ENCODE data around the gene PIGX.
"Not testable (repeated sequence)": the region's sequence is repeated elsewhere in the genome, so short reads cannot be mapped to it uniquely, and the experiment has no call there.

The PIGX gene

GRCh38 chr3:196712514-196713413, 587 bp downstream of the PIGX start:
- no peak for DNase-seq (ENCODE audit: low spot score)
- in situ Hi-C loops (cut with MboI; ENCODE audit: low pct_unique_long_range_greater_than_20kb, low sequenced_read_pairs, unreplicated experiment): no loop called here

GRCh38 chr3:196717162-196717561, 5.0 kb downstream of the PIGX start:
- DNase-seq (ENCODE audit: low spot score); in situ Hi-C loops (cut with MboI; ENCODE audit: low pct_unique_long_range_greater_than_20kb, low sequenced_read_pairs, unreplicated experiment): not testable (repeated sequence)

More at GRCh38 chr3:196712514-196713413, 587 bp downstream of the PIGX start:
- TF ChIP-seq, protein P1, sequence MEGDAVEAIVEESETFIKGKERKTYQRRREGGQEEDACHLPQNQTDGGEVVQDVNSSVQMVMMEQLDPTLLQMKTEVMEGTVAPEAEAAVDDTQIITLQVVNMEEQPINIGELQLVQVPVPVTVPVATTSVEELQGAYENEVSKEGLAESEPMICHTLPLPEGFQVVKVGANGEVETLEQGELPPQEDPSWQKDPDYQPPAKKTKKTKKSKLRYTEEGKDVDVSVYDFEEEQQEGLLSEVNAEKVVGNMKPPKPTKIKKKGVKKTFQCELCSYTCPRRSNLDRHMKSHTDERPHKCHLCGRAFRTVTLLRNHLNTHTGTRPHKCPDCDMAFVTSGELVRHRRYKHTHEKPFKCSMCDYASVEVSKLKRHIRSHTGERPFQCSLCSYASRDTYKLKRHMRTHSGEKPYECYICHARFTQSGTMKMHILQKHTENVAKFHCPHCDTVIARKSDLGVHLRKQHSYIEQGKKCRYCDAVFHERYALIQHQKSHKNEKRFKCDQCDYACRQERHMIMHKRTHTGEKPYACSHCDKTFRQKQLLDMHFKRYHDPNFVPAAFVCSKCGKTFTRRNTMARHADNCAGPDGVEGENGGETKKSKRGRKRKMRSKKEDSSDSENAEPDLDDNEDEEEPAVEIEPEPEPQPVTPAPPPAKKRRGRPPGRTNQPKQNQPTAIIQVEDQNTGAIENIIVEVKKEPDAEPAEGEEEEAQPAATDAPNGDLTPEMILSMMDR (IDR thresholded peaks at IDR 0.05; ENCODE audit: extremely low read depth, insufficient read depth, missing control alignments): no peak

DNA sequence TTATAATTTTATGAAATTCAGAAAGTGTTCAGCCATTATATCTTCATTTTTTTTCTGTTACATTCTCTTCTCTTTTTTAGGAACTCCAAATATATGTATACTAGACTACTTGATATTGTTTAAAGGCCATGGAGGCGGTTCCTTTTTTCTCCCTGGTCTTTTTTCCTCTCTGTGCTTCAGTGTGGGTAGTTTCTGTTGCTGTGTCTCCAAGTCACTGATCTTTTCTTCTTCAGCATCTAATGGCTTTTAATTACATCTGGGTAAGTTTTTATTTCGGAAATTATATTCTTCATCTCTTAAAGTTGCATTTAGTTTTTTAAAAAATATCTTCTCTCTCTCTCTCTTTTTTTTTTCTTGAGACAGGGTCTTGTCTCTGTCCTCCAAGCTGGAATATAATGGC, 8.9 kb downstream of the PIGX start:
- in situ Hi-C loops (cut with MboI; ENCODE audit: low pct_unique_long_range_greater_than_20kb, low sequenced_read_pairs, unreplicated experiment): no loop called here
- TF ChIP-seq, protein P1 (IDR thresholded peaks at IDR 0.05; ENCODE audit: extremely low read depth, insufficient read depth, missing control alignments): no peak
- no peak for DNase-seq (ENCODE audit: low spot score)

DNA sequence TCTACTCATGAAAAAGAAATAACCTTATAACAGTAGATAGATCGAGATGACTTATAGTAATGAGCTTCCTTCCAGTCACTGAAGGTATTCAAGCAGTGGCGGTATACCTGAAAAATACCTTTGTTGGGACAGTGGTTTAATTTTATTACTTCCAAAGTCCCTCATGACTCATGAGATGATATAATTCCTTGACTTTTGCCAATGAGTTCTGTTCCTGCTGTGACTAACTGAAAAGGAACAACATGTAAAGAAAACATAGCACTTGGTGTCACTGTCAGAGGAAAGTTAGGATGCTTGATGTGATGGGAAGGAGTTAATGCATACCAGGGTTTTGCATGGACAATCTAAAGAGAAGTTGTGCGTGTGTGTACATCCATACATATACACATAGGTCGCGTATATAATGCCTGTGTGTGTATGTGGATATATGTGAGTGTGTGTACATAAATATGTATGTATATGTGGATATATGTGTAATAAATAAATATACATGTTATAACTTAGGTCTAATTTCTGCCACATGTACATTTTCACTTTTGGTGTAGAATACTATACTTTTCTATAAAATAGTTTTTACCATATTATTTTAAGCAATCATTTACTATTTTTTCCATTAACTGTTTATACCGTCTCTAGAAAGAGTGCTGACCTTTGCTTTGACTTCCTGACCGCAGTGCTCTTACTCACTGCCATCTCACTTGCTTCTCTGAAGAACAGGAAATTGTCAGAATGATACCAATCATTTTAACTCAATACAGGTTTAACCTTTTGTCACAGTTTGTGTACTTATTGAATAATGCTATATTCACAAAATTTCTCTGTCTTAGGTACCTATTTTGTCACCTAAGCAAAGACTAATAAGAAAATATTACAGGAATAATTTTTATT, 14.9 kb downstream of the PIGX start:
- in situ Hi-C loops (cut with MboI; ENCODE audit: low pct_unique_long_range_greater_than_20kb, low sequenced_read_pairs, unreplicated experiment): no loop called here
- no peak for DNase-seq (ENCODE audit: low spot score)
- TF ChIP-seq, protein P1 (IDR thresholded peaks at IDR 0.05; ENCODE audit: extremely low read depth, insufficient read depth, missing control alignments): no peak

- in situ Hi-C loops (cut with MboI; ENCODE audit: low pct_unique_long_range_greater_than_20kb, low sequenced_read_pairs, unreplicated experiment): no loop called here
- DNase-seq (ENCODE audit: low spot score): no peak
- TF ChIP-seq, protein P1 (IDR thresholded peaks at IDR 0.05; ENCODE audit: extremely low read depth, insufficient read depth, missing control alignments): no peak
Observed at GRCh38 chr3:196735751-196736150, 23.6 kb downstream of the PIGX start.

DNA sequence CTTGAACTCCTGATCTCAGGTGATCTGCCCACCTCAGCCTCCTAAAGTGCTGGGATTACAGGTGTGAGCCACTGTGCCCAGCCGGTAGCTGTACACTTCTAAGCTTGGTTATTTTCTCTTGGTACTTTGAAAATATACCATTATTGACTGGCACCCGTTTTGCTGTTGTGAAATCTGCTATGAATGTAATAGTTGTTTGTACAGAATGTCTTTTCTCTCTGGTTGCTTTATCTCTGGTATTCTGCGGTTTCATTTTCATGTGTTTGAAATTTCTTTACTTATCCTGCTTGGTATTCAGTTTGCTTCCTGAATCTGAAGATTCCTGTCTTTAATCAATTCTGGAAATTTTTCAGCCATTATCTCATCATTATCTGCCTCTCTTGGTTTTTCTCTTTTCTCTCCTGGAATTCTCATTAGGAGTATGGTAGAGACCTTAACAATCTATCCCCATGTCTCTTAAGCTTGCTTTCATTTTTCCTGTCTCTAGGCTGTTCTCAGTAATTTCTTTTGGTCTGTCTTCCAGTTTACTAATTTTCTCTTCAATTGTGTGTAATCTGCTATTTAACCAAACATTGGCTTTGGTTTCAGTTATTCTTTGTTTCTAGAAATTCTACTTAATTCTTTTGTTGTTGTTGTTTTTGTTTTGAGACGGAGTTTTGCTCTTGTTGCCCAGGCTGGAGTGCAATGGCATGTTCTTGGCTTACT, 24.6 kb downstream of the PIGX start:
- in situ Hi-C loops (cut with MboI; ENCODE audit: low pct_unique_long_range_greater_than_20kb, low sequenced_read_pairs, unreplicated experiment): no loop called here
- DNase-seq (ENCODE audit: low spot score): no peak
- TF ChIP-seq, protein P1 (IDR thresholded peaks at IDR 0.05; ENCODE audit: extremely low read depth, insufficient read depth, missing control alignments): no peak

All from GM13977 (cell line).